DOHH2 (cell line): Measurements from ENCODE around the gene PCGF3.

Source experiments
- CTCF ChIP-seq: fragments of 200-600 bp; sonication (generic); IDR thresholded peaks from one replicate; pipeline ENCODE4 v1.5.1; 2014; ENCODE audit warnings: antibody characterized with exemption, mild to moderate bottlenecking, low read depth, low read length; ENCODE audit not compliant: poor library complexity, severe bottlenecking
- EZH2phosphoT487 ChIP-seq: fragments of 200-600 bp; sonication (generic); IDR thresholded peaks from 2 replicates; pipeline ENCODE4 v1.6.1; 2017; ENCODE audit warnings: borderline replicate concordance, mild to moderate bottlenecking, antibody characterized with exemption, low read length, moderate library complexity, mixed read lengths

DNA sequence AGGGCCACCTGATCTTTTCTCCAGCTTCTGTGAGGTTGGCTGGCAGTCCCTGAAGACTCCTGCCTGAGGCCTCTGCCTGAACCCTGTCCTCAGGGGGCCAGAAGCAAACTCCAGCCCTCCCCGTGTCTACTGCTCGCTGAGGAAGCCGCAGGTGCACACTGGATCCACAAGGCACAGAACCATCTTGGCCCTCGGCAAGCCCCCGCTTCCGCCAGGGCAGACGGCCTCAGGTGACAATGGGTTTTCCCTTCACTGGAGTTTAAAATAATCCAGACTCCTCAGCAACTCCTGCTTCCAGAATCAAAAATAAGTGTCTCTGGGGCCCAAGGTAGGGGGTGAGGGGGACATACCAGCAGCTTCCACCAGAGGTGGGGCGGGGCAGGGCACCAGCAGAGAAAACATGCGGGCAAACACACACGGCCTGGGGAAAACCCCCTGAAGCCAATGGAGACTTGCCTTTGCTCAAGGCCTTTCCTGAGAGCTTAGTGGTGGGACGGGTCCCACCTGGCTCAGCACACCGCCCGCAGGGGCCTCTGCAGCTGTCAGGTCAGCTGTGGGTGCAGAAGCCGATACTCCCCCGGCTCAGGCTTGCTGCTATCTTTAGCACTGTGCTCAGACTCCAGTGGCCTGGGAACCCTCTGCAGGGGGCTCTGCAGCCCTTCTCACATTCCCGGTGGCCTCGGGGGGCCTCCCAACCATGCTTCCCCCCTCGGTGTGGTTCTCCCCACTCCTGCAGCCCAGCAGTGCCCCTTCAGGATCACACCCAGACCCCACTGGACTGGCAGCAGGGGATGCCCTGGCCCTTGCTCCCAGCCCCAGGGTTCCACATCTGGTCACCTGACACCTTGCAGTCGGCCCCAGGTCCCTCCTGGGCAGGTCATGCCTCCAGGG, 29.4 kb upstream of the PCGF3 start:
- TF ChIP-seq CTCF: no peak
- TF ChIP-seq EZH2phosphoT487: no peak
